SK-N-SH treated with all-trans-retinoic acid at 6 μM for 48 hours (cell line): Measurements from ENCODE around the gene RBM38.

ENCODE experiments used
- ARNTL ChIP-seq: fragments of 450-650 bp; formaldehyde crosslinking; IDR thresholded peaks from 2 replicates; pipeline ENCODE4 v1.5.0; 2020; ENCODE audit warnings: low read depth, mild to moderate bottlenecking, moderate library complexity, borderline replicate concordance
- GLIS3 ChIP-seq: fragments of 250-450 bp; sonication (Bioruptor Pico); IDR thresholded peaks from 2 replicates; pipeline ENCODE4 v1.5.0; 2020; ENCODE audit warnings: mild to moderate bottlenecking, moderate library complexity
- OSR1 ChIP-seq: fragments of 250-450 bp; sonication (Bioruptor Pico); IDR thresholded peaks from 2 replicates; pipeline ENCODE4 v1.8.0; 2022; ENCODE audit warnings: moderate library complexity, mild to moderate bottlenecking, inconsistent platforms
- RARB ChIP-seq: fragments of 250-450 bp; sonication (Bioruptor Pico); IDR thresholded peaks from 2 replicates; pipeline ENCODE4 v1.8.0; 2021; ENCODE audit warnings: mild to moderate bottlenecking, moderate library complexity
- SNAI2 ChIP-seq: fragments of 250-450 bp; sonication (Bioruptor Pico); IDR thresholded peaks from 2 replicates; pipeline ENCODE4 v1.5.0; 2020; ENCODE audit warnings: mild to moderate bottlenecking, moderate library complexity
- ZC3H10 ChIP-seq: fragments of 250-450 bp; sonication (Bioruptor Pico); IDR thresholded peaks from 2 replicates; pipeline ENCODE4 v1.5.1; 2021; ENCODE audit warnings: mild to moderate bottlenecking, moderate library complexity
- ZFP3 ChIP-seq: fragments of 250-450 bp; sonication (Bioruptor Pico); IDR thresholded peaks from 2 replicates; pipeline ENCODE4 v1.5.0; 2020; ENCODE audit warnings: mild to moderate bottlenecking, moderate library complexity
- ZNF8 ChIP-seq: fragments of 450-650 bp; formaldehyde crosslinking; IDR thresholded peaks from 2 replicates; pipeline ENCODE4 v1.5.0; 2020; ENCODE audit warnings: mild to moderate bottlenecking, moderate library complexity
- TF ChIP-seq, protein P1 (sequence below): fragments of 250-450 bp; sonication (Bioruptor Pico); IDR thresholded peaks from 2 replicates; pipeline ENCODE4 v1.5.0; 2020; ENCODE audit warnings: mild to moderate bottlenecking, moderate library complexity
- TF ChIP-seq, protein P2 (sequence below): fragments of 250-450 bp; sonication (Bioruptor Pico); IDR thresholded peaks from 2 replicates; pipeline ENCODE4 v1.8.0; 2020; ENCODE audit warnings: mild to moderate bottlenecking, moderate library complexity, borderline replicate concordance
- TF ChIP-seq, protein P3 (sequence below): fragments of 250-450 bp; sonication (Bioruptor Pico); IDR thresholded peaks from 2 replicates; pipeline ENCODE4 v1.5.1; 2020; ENCODE audit warnings: low read depth, mild to moderate bottlenecking, moderate library complexity

DNA sequence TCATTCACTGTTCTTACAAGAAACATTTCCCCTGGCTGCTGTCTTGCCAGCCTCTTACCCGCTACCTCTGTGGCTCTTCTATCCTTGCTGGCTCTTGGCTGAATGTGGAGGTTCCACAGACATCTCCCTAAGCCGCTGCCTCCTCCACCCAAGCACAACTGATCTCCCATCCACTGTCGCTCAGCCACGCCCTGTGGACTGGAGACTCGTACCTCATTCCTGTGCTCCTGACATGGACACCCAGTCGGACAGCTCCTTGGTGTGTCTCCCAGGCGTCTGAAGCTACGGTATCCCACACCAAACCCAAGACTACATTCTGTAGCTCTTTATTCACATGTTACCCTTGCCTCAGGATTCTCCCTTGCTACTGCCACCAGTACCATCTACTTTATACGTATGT is 20.9 kb upstream of the RBM38 start:
- TF ChIP-seq ZFP3 (CRISPR knock-in tag) (no peak), RARB (no peak), SNAI2 (no peak), ARNTL (CRISPR knock-in tag) (no peak), ZC3H10 (CRISPR knock-in tag) (no peak), GLIS3 (CRISPR knock-in tag) (no peak), ZNF8 (CRISPR knock-in tag) (no peak), OSR1 (no peak)
- TF ChIP-seq, protein P1, sequence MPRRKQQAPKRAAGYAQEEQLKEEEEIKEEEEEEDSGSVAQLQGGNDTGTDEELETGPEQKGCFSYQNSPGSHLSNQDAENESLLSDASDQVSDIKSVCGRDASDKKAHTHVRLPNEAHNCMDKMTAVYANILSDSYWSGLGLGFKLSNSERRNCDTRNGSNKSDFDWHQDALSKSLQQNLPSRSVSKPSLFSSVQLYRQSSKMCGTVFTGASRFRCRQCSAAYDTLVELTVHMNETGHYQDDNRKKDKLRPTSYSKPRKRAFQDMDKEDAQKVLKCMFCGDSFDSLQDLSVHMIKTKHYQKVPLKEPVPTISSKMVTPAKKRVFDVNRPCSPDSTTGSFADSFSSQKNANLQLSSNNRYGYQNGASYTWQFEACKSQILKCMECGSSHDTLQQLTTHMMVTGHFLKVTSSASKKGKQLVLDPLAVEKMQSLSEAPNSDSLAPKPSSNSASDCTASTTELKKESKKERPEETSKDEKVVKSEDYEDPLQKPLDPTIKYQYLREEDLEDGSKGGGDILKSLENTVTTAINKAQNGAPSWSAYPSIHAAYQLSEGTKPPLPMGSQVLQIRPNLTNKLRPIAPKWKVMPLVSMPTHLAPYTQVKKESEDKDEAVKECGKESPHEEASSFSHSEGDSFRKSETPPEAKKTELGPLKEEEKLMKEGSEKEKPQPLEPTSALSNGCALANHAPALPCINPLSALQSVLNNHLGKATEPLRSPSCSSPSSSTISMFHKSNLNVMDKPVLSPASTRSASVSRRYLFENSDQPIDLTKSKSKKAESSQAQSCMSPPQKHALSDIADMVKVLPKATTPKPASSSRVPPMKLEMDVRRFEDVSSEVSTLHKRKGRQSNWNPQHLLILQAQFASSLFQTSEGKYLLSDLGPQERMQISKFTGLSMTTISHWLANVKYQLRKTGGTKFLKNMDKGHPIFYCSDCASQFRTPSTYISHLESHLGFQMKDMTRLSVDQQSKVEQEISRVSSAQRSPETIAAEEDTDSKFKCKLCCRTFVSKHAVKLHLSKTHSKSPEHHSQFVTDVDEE (CRISPR knock-in tag): no peak
- TF ChIP-seq, protein P2, sequence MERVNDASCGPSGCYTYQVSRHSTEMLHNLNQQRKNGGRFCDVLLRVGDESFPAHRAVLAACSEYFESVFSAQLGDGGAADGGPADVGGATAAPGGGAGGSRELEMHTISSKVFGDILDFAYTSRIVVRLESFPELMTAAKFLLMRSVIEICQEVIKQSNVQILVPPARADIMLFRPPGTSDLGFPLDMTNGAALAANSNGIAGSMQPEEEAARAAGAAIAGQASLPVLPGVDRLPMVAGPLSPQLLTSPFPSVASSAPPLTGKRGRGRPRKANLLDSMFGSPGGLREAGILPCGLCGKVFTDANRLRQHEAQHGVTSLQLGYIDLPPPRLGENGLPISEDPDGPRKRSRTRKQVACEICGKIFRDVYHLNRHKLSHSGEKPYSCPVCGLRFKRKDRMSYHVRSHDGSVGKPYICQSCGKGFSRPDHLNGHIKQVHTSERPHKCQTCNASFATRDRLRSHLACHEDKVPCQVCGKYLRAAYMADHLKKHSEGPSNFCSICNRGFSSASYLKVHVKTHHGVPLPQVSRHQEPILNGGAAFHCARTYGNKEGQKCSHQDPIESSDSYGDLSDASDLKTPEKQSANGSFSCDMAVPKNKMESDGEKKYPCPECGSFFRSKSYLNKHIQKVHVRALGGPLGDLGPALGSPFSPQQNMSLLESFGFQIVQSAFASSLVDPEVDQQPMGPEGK (CRISPR knock-in tag): no peak
- TF ChIP-seq, protein P3, sequence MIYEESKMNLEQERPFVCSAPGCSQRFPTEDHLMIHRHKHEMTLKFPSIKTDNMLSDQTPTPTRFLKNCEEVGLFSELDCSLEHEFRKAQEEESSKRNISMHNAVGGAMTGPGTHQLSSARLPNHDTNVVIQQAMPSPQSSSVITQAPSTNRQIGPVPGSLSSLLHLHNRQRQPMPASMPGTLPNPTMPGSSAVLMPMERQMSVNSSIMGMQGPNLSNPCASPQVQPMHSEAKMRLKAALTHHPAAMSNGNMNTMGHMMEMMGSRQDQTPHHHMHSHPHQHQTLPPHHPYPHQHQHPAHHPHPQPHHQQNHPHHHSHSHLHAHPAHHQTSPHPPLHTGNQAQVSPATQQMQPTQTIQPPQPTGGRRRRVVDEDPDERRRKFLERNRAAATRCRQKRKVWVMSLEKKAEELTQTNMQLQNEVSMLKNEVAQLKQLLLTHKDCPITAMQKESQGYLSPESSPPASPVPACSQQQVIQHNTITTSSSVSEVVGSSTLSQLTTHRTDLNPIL (CRISPR knock-in tag): no peak
